HK-2 (cell line): ENCODE results near the gene ARSA.

Experiments used
- DNase-seq: peaks from one replicate; pipeline ENCODE4 v3.0.0-alpha.2; 2018; ENCODE audit not compliant: unreplicated experiment

ARSA gene

GRCh38 chr22:50604256-50605001 lies 23.5 kb downstream of the ARSA start:
- DNase-seq: no peak

- no peak for DNase-seq
Observed at GRCh38 chr22:50603511-50604255, 24.3 kb downstream of the ARSA start.

- DNase-seq: no peak
Observed at GRCh38 chr22:50602338-50602700, 25.6 kb downstream of the ARSA start.

DNA sequence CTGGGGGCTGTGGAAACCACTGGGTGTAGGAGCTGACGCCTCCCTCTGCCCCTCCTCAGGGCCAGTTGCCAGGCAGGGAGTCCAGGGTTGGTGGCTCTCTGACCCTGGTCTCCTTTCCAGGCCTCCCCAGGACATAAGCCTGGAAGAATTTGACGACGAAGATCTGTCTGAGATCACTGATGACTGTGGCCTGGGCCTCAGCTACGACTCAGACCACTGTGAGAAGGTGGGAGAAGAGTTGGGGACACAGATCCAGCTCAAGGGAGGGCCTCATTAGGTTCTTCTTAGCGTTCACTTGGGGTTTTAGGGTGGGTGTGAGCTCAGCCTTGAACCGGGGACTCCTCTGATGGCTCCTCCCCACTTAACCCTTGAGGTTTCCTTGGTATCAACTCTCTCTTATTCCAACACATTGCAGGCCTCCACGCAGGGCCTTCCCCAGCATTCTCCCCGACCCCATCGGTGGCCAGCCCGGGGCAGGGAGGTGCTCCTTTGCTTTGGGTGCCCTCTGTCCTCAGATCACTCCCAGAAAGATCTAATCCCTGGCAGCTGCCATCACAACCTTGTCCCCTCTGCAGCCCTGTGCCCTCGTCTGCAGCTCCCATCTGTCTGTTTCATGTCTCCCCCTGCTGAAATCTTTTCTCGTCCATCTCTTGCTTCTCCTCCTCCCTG lies 26.1 kb downstream of the ARSA start:
- no peak for DNase-seq

GRCh38 chr22:50600967-50601668 lies 26.8 kb downstream of the ARSA start:
- no peak for DNase-seq

GRCh38 chr22:50600538-50600937 lies 27.4 kb downstream of the ARSA start, which contains the start of gene MAPK8IP2:
TSS of gene MAPK8IP2 (plus strand) at chr22:50600793. CDS start at chr22:50600819, 26 bp downstream.
- no peak for DNase-seq

- peak; percentile 68 for DNase-seq
Observed at GRCh38 chr22:50599816-50600455, 28.0 kb downstream of the ARSA start.

- DNase-seq: no peak
Observed at GRCh38 chr22:50597097-50597496, 30.9 kb downstream of the ARSA start.

GRCh38 chr22:50595189-50595588 lies 32.8 kb downstream of the ARSA start:
- peak; percentile 27 for DNase-seq

DNA sequence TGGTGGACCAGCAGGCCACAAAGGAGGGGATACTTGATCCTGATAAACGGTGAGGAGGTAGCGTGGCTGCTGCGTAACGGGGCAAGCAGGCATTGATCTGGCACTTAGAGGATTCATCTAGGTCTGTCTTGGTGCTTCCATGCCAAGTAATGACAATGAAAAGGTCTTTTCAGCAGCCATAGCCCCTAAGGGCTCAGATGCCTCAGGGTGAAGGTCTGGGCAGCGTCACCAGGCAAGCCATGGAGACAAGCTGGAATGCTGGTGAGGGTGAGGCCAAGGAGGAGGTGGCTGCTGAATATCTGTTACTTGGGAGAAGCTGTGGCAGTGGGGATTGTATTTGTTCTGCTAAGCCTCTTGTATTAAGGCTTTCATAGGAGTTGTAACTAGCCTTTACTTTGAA lies 40.5 kb downstream of the ARSA start:
- no peak for DNase-seq

GRCh38 chr22:50586416-50586815 lies 41.5 kb downstream of the ARSA start:
- no peak for DNase-seq

GRCh38 chr22:50585781-50586180 lies 42.2 kb downstream of the ARSA start:
- no peak for DNase-seq

- DNase-seq: no peak
Observed at GRCh38 chr22:50585238-50585637, 42.7 kb downstream of the ARSA start.

DNA sequence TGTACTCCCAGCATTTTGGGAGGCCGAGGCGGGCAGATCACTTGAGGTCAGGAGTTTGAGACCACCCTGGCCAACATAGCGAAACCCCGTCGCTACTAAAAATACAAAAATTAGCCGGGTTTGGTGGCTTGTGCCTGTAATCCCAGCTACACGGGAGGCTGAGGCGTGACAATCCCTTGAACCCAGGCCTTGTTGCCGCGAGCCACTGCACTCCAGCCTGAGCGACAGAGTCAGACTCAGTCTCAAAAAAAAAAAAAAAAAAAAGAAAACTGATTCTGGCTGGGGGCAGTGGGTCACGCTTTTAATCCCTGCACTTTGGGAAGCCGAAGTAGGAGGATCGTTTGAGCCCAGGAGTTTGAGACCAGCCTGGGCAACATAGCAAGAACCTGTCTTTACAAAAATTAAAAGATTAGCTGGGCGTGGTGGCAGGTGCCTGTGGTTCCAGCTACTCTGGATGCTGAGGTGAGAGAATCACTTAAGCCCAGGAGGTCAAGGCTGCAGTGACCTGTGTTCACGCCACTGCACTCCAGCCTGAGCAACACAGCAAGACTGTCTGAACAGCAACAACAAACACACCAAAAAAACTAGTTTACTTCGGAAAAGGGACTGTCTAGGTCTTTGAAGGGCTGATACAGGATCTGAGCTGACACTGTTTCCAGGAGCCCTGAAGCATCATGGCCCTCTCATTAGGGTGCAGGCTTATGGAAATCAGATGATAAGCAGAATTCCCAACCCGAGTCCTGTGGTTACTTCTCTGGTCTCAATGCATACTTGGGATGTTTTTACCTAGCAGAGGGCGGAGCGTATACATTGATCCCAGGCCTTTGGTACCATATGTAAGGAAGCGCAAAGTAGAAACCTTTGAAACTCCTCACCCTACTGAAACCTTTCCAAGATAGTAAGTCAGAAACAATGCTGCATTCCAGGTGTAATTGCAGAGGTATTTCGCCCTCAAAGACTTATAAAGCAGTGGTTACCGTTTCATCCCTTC lies 43.6 kb downstream of the ARSA start:
- DNase-seq: no peak

DNA sequence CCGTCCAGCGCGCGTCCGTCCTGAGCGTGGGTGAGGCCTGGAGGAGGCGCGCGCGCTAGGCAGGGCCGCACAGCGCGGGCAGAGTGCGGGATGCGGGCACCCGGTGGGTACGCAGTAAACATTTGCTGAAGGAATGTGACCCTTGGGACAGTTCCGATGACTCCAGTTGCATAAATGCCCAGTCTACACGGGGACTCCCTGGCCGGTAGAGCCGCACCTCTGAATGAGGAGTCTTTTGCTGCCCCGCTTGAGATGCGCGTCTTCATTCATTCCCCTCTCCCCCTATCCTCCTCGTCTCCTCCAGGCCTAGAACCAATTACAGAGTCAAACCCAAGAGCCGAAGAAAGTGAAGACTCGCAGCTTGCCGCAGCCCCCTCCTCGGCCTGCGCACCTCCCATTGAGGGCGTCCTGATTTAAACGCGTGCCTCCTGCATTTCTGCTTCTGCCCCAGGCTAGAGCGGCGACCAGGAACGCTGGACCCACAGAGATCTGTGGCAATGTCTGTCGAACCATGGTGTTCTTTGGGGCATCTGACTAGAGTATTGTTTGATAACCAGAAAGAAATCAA lies 44.6 kb downstream of the ARSA start:
- DNase-seq: no peak

GRCh38 chr22:50582493-50583293 lies 45.3 kb downstream of the ARSA start, which contains the start of gene CHKB:
TSS of gene CHKB (minus strand) at chr22:50582849. CDS start at chr22:50582781, 68 bp downstream.
- peak; percentile 97 for DNase-seq

DNA sequence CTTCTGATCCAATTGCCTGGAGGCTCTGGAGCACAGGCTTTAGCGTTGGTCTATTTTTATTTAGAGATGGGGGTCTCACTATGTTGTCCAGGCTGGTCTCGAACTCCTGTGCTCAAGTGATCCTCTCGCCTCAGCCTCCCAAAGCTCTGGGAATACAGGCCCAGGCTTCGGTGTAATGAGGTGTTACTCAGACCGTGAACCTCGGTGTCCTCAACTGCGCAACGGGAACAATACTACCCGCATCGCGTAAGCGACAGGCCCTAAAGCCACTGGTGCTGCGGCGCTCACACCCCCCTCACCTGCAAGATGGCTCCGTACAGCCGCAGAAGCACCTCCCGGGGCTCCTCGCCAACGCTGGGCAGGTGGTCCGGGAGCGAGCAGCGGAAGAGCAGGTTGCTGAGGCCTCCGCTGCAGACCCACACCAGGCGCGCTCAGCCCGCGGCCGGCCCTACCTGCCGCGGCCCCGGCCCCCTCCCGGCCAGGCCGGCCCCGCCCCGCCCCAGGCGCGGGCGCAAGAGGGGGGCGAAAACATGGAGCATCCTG lies 45.9 kb downstream of the ARSA start:
- DNase-seq: no peak

DNA sequence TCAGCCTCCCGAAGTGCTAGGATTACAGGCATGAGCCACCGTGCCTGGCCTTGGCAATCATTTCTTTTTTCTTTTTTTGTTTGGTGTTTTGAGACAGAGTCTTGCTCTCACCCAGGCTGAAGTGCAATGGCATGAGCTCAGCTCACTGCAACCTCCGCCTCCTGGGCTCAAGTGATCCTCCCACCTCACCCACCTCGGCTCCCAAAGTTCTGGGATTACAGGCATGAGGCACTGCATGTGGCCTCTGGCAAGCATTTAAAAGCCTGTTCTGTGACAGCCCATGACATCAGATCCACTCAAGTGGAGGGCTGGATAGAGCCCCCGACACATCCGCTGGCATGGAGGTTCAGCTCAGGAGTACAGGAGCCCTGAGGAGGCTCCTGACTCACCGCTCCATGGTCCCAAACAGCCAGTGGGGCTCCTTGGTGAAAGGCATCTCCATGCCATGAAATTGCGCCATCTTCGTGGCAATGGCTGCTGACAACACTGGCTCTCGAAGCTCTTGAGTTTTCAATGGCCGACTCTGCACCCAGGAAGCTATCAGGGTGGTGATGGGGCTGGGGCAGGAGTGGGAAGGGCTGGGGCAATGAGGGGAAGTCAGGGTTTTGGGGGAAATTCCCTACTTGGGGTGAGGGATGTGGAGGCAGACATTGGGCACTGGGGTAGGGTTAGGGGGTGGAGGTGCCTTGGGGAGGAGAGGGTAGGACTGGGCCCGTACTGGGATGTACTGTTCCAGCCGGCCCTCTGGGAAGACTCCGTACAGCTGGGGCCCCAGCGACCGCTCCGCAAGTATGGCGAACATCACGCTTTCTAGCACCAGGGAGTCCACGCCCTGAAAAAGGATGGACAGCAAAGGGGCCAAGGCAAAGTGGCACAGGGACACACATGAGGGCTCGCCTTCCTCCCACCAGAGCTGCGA lies 46.7 kb downstream of the ARSA start:
- DNase-seq: no peak
